Naive thymus-derived CD4-positive, alpha-beta T cell (primary cell): Measurements from ENCODE around the gene PRR5L. TPM values are rescaled to one million over a fixed set of nuclear protein-coding genes. Genes with fewer than 3 reads are reported as not detected.

Source experiments
- ATAC-seq: fragments of 150-1000 bp; cut with Tn5 transposase; 2 replicates; pipeline ENCODE4 v1.10.0; 2021; ENCODE audit warnings: mild to moderate bottlenecking, moderate library complexity
- CTCF ChIA-PET: fragments of 350-600 bp; sonication (Branson Sonifier 250); formaldehyde crosslinking; loops from one replicate; lab custom pipeline; 2021; ENCODE audit warnings: antibody characterized with exemption; lab: Charles Lee
- POLR2A ChIA-PET: fragments of 350-600 bp; sonication (Branson Sonifier 250); formaldehyde crosslinking; loops from one replicate; lab custom pipeline; 2021; ENCODE audit warnings: antibody characterized with exemption, inconsistent platforms; lab: Charles Lee
- DNase-seq, 9 donors: peaks; one replicate each; pipeline versions ENCODE4 v3.0.0 to v3.0.0-alpha.2; 2020 to 2022; ENCODE audit warnings: mixed read lengths in 1 of 9
- H3K27ac ChIP-seq: one replicate; pipeline ENCODE4 v1.7.0; 2013; ENCODE audit warnings: mild to moderate bottlenecking, low read depth, low read length, moderate library complexity
- H3K27me3 ChIP-seq, 2 donors: one replicate each; pipeline ENCODE4 v1.7.0; 2013; ENCODE audit warnings: low read length in 2 of 2, mild to moderate bottlenecking in 2 of 2, moderate library complexity in 2 of 2; ENCODE audit not compliant: control insufficient read depth in 2 of 2, insufficient read depth in 2 of 2
- H3K36me3 ChIP-seq, 3 experiments: 1 replicate in 2 of 3; 2 replicates in 1 of 3; pipeline ENCODE4 v1.7.0; 2013; ENCODE audit warnings: low read length in 3 of 3, mild to moderate bottlenecking in 3 of 3, moderate library complexity in 1 of 3; ENCODE audit not compliant: insufficient read depth in 3 of 3, control insufficient read depth in 2 of 3
- H3K4me1 ChIP-seq, 2 donors: one replicate each; pipeline ENCODE4 v1.7.0; 2013; ENCODE audit warnings: low read length in 2 of 2, mild to moderate bottlenecking in 2 of 2, moderate library complexity in 1 of 2; ENCODE audit not compliant: control insufficient read depth in 2 of 2, insufficient read depth in 2 of 2
- H3K4me3 ChIP-seq: 2 replicates; pipeline ENCODE4 v1.7.0; 2013; ENCODE audit warnings: mild to moderate bottlenecking, low read length
- H3K9me3 ChIP-seq, 3 experiments: 1 replicate in 2 of 3; 2 replicates in 1 of 3; pipeline ENCODE4 v1.7.0; 2013; ENCODE audit warnings: low read length in 3 of 3; ENCODE audit not compliant: control insufficient read depth in 2 of 3
- H3K27ac Mint-ChIP-seq, 9 donors: one replicate each; pipeline ENCODE4 v1.8.0; 2020 to 2022; ENCODE audit warnings: mixed read lengths in 9 of 9, mild to moderate bottlenecking in 8 of 9, moderate library complexity in 5 of 9, inconsistent platforms in 2 of 9
- H3K27me3 Mint-ChIP-seq, 5 donors: one replicate each; pipeline ENCODE4 v1.8.0; 2021 to 2022; ENCODE audit warnings: mixed read lengths in 5 of 5, mild to moderate bottlenecking in 1 of 5
- H3K36me3 Mint-ChIP-seq, 5 donors: one replicate each; pipeline ENCODE4 v1.8.0; 2020 to 2022; ENCODE audit warnings: mixed read lengths in 5 of 5, mild to moderate bottlenecking in 3 of 5, inconsistent platforms in 1 of 5
- H3K4me1 Mint-ChIP-seq, 7 donors: one replicate each; pipeline ENCODE4 v1.8.0; 2020 to 2022; ENCODE audit warnings: mixed read lengths in 7 of 7, mild to moderate bottlenecking in 3 of 7, inconsistent platforms in 1 of 7
- H3K4me3 Mint-ChIP-seq, 10 donors: one replicate each; pipeline ENCODE4 v1.8.0; 2020 to 2022; ENCODE audit warnings: mild to moderate bottlenecking in 10 of 10, mixed read lengths in 10 of 10, moderate library complexity in 6 of 10, inconsistent platforms in 2 of 10
- H3K9me3 Mint-ChIP-seq, 11 donors: one replicate each; pipeline ENCODE4 v1.8.0; 2020 to 2022; ENCODE audit warnings: mixed read lengths in 11 of 11, mild to moderate bottlenecking in 4 of 11, inconsistent platforms in 1 of 11, moderate library complexity in 1 of 11
- intact Hi-C, 2 donors: fragments of 100-400 bp; cut with micrococcal nuclease; formaldehyde crosslinking; loops; one replicate each; pipeline ENCODE4 v1.15.1; 2023
- polyA plus RNA-seq, 2 donors: library from polyadenylated mRNA; unstranded; fragments of 300-500 nt; fragmentation: Illumina TruSeq; gene quantifications; one replicate each; pipeline ENCODE4 v1.2.3, GENCODE V29; 2021
- total RNA-seq, 6 experiments: library from RNA in 5 of 6; stranded (reverse) in 5 of 6; gene quantifications; 1 replicate in 5 of 6; 2 replicates in 1 of 6; pipeline ENCODE4 v1.2.3 and lab custom pipeline; 2021 to 2026

PRR5L gene, protein sequence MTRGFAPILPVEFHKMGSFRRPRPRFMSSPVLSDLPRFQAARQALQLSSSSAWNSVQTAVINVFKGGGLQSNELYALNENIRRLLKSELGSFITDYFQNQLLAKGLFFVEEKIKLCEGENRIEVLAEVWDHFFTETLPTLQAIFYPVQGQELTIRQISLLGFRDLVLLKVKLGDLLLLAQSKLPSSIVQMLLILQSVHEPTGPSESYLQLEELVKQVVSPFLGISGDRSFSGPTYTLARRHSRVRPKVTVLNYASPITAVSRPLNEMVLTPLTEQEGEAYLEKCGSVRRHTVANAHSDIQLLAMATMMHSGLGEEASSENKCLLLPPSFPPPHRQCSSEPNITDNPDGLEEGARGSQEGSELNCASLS
- total RNA-seq: 10 to 100 TPM in 2 of 5 experiments, 1 to 10 TPM in 3; 2.0 to 47.6 (median 4.8) TPM
- under 1 TPM; 0.10 to 0.19 TPM for polyA plus RNA-seq
- not detected for total RNA-seq (lab: John Stamatoyannopoulos, UW)

DNA sequence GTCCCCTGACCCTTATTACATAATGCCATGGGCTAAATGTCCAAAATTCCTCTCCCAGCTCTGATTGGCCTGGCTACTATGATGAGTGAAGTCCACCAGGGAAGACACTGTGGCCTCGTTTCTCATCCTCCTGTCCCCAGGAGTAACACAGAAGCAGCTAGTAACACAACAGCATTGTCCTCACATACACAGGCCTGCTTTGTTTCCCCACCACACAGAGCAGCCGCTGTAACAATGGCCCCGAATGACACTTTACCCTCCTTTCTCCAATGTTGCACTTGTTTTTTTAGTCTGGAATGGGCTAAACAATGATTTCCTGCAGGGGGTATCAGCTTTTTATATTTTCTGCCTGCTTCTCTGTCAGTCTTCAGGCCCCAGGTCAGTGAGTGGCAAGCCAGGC, at the start of gene PRR5L:
Gene PRR5L (plus strand): TSS at position 363 of the 400 bp plus-strand sequence. CDS start 104,834 bp downstream, outside the sequence.
- ATAC-seq (no peak), DNase-seq (no peak)
- no peak within 1 kb of the TSS for H3K4me3 ChIP-seq
- Mint-ChIP-seq H3K36me3 (no peaks in the 10 kb centered on the region), H3K4me3 (no peak within 1 kb of the TSS), H3K27ac (no peak within 1 kb of the TSS), H3K9me3 (no peaks in the 10 kb centered on the region), H3K4me1 (peaks cover 0 to 5% (median 0%) of the 10 kb centered on the region in 7 donors), H3K27me3 (peaks cover 0 to 6% (median 1%) of the 10 kb centered on the region in 5 donors)
- ChIA-PET POLR2A (no interaction called here), CTCF (no interaction called here)
- no peaks in the 10 kb centered on the region for H3K27me3 ChIP-seq
- H3K4me1 ChIP-seq: no peaks in the 10 kb centered on the region
- H3K27ac ChIP-seq: no peak within 1 kb of the TSS
- intact Hi-C loops: no loop called here
- no peaks in the 10 kb centered on the region for H3K36me3 ChIP-seq
- H3K9me3 ChIP-seq: no peaks in the 10 kb centered on the region

DNA sequence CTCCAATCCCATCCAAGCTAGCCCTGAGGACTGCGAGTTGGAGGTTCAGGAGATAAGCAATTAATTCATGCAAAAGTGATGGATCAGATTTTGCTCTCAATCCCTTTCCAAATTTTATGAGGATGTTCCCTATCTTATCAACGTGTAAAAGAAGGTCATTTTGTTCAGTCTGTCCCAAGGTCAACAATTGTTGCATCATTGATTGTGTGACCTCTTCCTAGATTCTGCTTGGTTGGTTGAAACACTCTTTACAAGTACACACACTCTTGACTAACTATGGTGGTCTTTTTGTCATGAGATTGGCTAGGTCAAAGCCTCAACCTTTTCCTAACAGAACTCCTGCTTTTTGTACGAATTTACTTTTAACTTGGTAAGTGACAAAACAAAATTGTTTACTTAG, 48.6 kb upstream of the PRR5L start:
- CTCF ChIA-PET: no interaction called here
- H3K9me3 Mint-ChIP-seq: peaks cover 0 to 8% (median 1%) of the 10 kb centered on the region in 11 donors
- no peak overlapping the region for H3K27ac Mint-ChIP-seq
- DNase-seq (no peak), ATAC-seq (no peak)
- H3K9me3 ChIP-seq: no peaks in the 10 kb centered on the region
- POLR2A ChIA-PET: no interaction called here
- H3K4me1 Mint-ChIP-seq: no peaks in the 10 kb centered on the region
- H3K4me3 Mint-ChIP-seq: no peak overlapping the region
- H3K4me1 ChIP-seq: no peaks in the 10 kb centered on the region
- H3K36me3 ChIP-seq: no peaks in the 10 kb centered on the region
- H3K4me3 ChIP-seq: no peak overlapping the region
- H3K27ac ChIP-seq: no peak overlapping the region
- peaks cover 19 to 68% (median 54%) of the 10 kb centered on the region in 5 donors for H3K27me3 Mint-ChIP-seq
- H3K36me3 Mint-ChIP-seq: peaks cover 0 to 8% (median 0%) of the 10 kb centered on the region in 5 donors
- intact Hi-C loops: no loop called here
- H3K27me3 ChIP-seq: no peaks in the 10 kb centered on the region

DNA sequence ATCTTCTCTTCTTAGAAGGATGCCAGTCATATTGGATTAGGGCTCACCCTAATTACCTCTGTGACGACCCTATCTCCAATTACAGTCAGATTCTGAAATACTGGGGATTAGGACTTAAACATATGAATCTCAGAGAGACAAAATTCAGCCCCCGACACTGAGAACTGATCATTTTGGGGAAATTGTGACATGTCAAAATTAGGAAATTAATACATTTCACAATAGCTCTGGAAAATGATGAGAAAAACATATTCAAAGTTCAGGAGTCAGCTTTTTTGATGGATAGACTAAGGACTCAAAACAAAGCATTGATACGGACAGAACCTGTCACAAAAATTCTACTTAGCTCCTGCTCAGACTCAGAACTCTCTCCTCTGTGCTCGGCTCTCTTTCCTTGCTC, 47.7 kb upstream of the PRR5L start:
- no peak overlapping the region for H3K27ac Mint-ChIP-seq
- H3K9me3 Mint-ChIP-seq: peaks cover 0 to 8% (median 1%) of the 10 kb centered on the region in 11 donors
- H3K4me1 ChIP-seq: no peaks in the 10 kb centered on the region
- peaks cover 19 to 60% (median 55%) of the 10 kb centered on the region in 5 donors for H3K27me3 Mint-ChIP-seq
- H3K4me3 Mint-ChIP-seq: no peak overlapping the region
- intact Hi-C loops: no loop called here
- no peaks in the 10 kb centered on the region for H3K27me3 ChIP-seq
- DNase-seq (no peak), ATAC-seq (no peak)
- H3K9me3 ChIP-seq: no peaks in the 10 kb centered on the region
- ChIA-PET POLR2A (no interaction called here), CTCF (no interaction called here)
- H3K4me1 Mint-ChIP-seq: no peaks in the 10 kb centered on the region
- no peak overlapping the region for H3K4me3 ChIP-seq
- H3K27ac ChIP-seq: no peak overlapping the region
- H3K36me3 Mint-ChIP-seq: peaks cover 0 to 8% (median 0%) of the 10 kb centered on the region in 5 donors
- no peaks in the 10 kb centered on the region for H3K36me3 ChIP-seq

DNA sequence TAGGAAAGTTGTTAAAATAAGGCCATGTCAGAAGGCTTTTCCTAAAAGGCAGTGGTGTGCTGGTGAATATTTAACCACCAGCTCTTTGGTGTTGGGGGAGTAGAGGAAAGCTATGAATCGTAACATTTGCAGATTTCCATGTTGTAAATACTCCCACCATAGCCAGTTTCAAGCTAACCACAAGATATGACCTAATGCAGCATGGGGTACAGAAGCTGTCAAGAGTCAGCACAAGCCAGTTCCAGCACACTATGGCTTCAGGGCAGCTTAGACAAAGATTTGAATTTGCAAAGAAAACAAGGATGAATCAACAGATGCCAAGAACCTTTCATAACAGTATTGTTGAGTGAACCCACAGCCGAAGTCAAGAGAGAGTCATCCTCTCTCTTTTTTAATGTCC, 46.8 kb upstream of the PRR5L start:
- Mint-ChIP-seq H3K4me3 (no peak overlapping the region), H3K4me1 (no peaks in the 10 kb centered on the region), H3K27me3 (peaks cover 18 to 56% (median 52%) of the 10 kb centered on the region in 5 donors), H3K9me3 (peaks cover 0 to 8% (median 1%) of the 10 kb centered on the region in 11 donors), H3K27ac (no peak overlapping the region), H3K36me3 (peaks cover 0 to 8% (median 0%) of the 10 kb centered on the region in 5 donors)
- Histone ChIP-seq H3K9me3 (no peaks in the 10 kb centered on the region), H3K36me3 (no peaks in the 10 kb centered on the region), H3K27ac (no peak overlapping the region), H3K4me3 (no peak overlapping the region), H3K4me1 (no peaks in the 10 kb centered on the region), H3K27me3 (no peaks in the 10 kb centered on the region)
- ATAC-seq (no peak), DNase-seq (no peak)
- POLR2A ChIA-PET: no interaction called here
- CTCF ChIA-PET: no interaction called here
- intact Hi-C loops: no loop called here

DNA sequence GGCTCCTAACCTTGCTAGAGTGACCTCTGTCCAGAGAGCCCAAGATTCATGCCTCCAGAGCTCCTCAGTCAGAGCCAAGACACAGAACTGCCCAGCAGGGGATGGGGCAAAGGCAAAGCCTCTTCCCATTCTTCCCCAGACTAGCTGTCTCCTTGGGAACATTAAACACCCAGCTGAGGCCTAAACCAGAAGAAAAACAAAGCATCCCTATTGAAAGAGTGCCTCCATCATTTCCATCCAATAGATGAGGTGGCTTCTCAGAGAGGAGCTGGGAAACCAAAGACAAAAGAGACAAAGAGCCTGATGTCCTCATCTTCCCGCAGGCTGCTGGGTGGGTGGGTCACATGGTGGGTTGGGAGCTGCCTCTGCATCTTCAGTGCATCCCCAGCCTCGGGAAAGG, 44.3 kb upstream of the PRR5L start:
- ChIA-PET CTCF (no interaction called here), POLR2A (no interaction called here)
- Mint-ChIP-seq H3K27ac (no peak overlapping the region), H3K27me3 (peaks cover 15 to 42% (median 34%) of the 10 kb centered on the region in 5 donors), H3K9me3 (peaks cover 0 to 8% (median 0%) of the 10 kb centered on the region in 11 donors), H3K4me3 (no peak overlapping the region), H3K4me1 (no peaks in the 10 kb centered on the region), H3K36me3 (no peaks in the 10 kb centered on the region)
- Histone ChIP-seq H3K9me3 (no peaks in the 10 kb centered on the region), H3K27ac (no peak overlapping the region), H3K4me1 (no peaks in the 10 kb centered on the region), H3K4me3 (no peak overlapping the region), H3K27me3 (no peaks in the 10 kb centered on the region), H3K36me3 (no peaks in the 10 kb centered on the region)
- DNase-seq (no peak), ATAC-seq (no peak)
- intact Hi-C loops: no loop called here

DNA sequence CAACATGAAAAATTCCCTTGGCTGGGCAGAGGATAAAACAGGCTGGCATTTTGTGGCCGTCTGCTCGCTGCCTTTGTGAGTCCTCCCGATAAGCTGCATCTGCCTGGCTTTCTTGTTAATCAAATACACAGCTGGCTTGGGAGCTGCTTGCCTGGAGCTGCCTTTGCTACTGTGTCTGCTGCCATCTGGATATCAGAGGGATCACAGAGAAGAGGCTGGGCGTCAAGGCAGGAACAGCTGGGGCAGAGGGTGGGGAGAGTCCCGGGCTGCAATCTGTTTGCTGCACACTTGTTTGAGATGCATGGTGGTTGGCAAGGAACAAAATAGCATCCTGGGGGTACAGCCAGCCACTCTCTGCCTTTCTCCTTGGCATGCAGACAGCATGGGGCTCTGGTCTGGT, 42.9 kb upstream of the PRR5L start:
- Histone ChIP-seq H3K27ac (no peak overlapping the region), H3K36me3 (no peaks in the 10 kb centered on the region), H3K27me3 (no peaks in the 10 kb centered on the region), H3K9me3 (no peaks in the 10 kb centered on the region), H3K4me3 (no peak overlapping the region), H3K4me1 (no peaks in the 10 kb centered on the region)
- POLR2A ChIA-PET: no interaction called here
- intact Hi-C loops: no loop called here
- Mint-ChIP-seq H3K36me3 (no peaks in the 10 kb centered on the region), H3K27me3 (peaks cover 10 to 36% (median 30%) of the 10 kb centered on the region in 5 donors), H3K27ac (no peak overlapping the region), H3K4me3 (no peak overlapping the region), H3K9me3 (peaks cover 0 to 8% (median 0%) of the 10 kb centered on the region in 11 donors), H3K4me1 (no peaks in the 10 kb centered on the region)
- CTCF ChIA-PET: interaction anchor here (1.3 kb wide), 1 partner anchor 13 kb away, joined by 3 read pairs; no protein-coding TSS in a partner anchor
- ATAC-seq: no peak
- no peak for DNase-seq
